ENCODE data around the gene SLC25A22.

DNA sequence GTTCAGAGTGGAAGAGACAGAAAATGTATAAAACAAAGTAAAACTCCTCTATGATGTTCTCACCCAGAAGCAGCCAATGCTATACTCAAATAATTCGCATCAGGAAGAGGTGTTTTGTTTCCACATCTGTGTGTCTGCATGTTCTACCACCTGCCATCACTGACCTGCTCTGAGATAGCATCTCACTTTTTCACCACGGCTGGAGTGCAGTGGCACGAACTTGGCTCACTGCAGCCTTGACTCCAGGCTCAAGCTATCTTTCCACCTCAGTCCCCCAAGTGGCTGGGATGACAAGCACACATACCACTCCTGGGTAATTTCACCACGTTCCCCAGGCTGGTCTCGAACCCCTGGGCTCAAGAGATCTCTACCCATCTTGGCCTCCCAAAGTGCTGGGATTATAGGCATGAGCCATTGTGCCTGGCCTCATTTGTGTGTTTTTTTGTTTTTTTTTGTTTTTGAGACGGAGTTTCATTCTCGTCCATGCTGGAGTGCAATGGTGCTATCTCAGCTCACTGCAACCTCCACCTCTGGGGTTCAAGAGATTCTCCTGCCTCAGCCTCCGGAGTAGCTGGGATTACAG, 36.5 kb downstream of the SLC25A22 start:
- TF ChIP-seq, protein P1, sequence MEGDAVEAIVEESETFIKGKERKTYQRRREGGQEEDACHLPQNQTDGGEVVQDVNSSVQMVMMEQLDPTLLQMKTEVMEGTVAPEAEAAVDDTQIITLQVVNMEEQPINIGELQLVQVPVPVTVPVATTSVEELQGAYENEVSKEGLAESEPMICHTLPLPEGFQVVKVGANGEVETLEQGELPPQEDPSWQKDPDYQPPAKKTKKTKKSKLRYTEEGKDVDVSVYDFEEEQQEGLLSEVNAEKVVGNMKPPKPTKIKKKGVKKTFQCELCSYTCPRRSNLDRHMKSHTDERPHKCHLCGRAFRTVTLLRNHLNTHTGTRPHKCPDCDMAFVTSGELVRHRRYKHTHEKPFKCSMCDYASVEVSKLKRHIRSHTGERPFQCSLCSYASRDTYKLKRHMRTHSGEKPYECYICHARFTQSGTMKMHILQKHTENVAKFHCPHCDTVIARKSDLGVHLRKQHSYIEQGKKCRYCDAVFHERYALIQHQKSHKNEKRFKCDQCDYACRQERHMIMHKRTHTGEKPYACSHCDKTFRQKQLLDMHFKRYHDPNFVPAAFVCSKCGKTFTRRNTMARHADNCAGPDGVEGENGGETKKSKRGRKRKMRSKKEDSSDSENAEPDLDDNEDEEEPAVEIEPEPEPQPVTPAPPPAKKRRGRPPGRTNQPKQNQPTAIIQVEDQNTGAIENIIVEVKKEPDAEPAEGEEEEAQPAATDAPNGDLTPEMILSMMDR (conservative IDR thresholded peaks at IDR 0.05): no peak
- no peak for TF ChIP-seq ZFX (IDR thresholded peaks at IDR 0.05)

All from C4-2B (cell line).